Eye (tissue), 1 donor: ENCODE data around the gene ASPSCR1.
"Not testable (repeated sequence)": the region's sequence is repeated elsewhere in the genome, so short reads cannot be mapped to it uniquely, and the experiment has no call there.

ENCODE experiments used
- DNase-seq: peaks from one replicate; pipeline ENCODE4 v3.0.0-alpha.2; 2015

ASPSCR1 gene

DNA sequence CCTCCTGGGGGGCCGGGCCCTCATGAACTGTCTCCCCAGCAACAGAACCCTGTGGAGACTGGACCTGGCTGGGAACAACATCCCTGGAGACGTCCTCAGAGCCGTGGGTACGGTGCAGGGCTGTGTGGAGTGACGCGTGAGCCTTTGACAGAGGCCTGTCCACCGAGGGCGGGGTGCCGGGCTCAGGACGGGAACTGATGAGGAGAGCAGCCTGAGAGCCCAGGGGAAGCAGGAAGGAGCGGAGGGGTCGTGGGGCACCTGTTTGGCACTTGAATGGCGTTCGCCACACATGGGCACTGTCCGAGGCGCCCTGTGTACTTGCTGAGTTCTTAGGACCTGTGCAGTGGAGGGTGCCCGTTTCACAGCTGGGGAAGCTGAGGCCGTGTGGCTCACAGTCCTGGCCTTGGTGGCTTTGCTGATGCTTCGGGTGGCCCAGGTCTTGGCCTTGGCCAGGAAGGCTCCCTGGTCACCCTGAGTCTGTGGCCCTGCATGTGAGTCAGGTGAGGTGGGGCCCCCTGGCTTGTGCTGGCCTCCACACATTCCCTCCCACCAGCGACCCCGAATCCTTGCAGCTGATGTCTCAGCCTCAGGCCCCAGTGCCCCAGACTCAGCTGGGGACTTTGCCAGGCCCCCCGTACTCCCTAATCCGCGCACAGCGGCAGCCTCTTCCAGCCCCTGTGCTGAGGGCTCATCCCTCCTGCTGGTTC is 48.1 kb downstream of the ASPSCR1 start:
- no peak for DNase-seq

DNA sequence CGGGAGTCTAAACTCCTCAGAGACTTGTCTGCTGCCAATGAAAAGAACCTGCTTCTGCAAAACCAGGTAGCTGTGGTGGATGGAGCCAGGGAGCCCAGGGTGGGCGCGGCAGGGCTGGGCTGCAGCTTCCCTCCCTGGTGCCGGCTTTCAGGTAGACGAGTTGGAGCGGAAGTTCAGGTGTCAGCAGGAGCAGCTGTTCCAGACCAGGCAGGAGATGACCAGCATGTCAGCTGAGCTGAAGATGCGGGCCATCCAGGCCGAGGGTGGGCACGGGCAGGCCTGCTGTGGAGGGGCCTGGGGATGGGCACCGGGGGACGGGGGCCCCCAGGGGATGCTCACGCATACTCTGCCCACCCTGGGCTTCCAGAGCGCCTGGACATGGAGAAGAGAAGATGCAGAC is 50.8 kb downstream of the ASPSCR1 start:
- no peak for DNase-seq

DNA sequence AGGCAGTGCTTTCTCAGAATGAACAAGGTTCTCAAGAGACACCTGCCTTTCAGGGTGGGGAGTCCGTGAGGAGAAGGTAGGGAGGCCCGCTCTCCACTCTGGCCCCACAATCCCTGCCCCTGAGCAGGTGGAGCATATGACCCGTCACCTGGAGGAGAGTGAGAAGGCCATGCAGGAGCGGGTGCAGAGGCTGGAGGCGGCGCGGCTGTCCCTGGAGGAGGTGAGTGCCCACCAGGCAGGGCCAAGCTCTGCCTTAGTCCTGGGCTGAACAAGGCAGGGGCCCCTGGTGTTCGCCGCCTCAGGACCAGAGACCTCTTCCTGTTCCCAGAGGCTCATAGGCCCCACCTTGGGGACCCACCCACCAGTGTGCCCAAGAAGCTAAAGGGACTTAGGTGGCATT is 51.5 kb downstream of the ASPSCR1 start:
- DNase-seq, result no peak

DNA sequence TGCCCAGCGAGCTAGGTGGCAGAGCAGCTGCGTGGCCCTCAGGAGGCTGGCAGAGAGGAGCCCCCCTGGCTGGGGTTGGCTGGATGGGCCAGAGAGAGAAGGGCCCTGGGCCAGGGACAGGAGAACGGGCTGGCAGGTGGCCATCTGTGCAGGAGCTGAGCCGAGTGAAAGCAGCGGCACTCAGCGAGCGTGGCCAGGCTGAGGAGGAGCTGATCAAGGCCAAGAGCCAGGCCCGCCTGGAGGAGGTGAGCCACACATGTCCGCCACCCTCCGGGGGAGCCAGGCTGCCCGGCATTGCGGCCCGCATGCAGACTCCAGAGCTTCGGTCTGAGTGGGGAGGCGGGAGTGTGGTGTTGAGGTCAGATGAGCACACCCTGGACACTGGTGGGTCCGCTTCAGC is 52.0 kb downstream of the ASPSCR1 start:
- no peak for DNase-seq

DNA sequence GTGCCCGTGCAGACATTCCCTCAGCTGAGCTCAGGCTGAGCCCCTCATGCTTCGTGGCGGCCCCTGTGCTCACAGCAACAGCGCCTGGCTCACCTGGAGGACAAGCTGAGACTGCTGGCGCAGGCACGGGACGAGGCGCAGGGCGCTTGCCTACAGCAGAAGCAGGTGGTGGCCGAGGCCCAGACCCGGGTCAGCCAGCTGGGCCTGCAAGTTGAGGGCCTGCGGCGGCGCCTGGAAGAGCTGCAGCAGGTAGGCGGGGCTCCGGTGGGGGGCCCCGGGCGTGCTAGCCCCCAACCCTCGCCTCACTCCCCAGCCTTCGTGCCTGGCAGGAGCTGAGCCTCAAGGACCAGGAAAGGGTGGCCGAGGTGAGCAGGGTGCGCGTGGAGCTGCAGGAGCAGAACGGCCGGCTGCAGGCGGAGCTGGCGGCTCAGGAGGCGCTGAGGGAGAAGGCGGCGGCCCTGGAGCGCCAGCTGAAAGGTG is 52.6 kb downstream of the ASPSCR1 start:
- no peak for DNase-seq

DNA sequence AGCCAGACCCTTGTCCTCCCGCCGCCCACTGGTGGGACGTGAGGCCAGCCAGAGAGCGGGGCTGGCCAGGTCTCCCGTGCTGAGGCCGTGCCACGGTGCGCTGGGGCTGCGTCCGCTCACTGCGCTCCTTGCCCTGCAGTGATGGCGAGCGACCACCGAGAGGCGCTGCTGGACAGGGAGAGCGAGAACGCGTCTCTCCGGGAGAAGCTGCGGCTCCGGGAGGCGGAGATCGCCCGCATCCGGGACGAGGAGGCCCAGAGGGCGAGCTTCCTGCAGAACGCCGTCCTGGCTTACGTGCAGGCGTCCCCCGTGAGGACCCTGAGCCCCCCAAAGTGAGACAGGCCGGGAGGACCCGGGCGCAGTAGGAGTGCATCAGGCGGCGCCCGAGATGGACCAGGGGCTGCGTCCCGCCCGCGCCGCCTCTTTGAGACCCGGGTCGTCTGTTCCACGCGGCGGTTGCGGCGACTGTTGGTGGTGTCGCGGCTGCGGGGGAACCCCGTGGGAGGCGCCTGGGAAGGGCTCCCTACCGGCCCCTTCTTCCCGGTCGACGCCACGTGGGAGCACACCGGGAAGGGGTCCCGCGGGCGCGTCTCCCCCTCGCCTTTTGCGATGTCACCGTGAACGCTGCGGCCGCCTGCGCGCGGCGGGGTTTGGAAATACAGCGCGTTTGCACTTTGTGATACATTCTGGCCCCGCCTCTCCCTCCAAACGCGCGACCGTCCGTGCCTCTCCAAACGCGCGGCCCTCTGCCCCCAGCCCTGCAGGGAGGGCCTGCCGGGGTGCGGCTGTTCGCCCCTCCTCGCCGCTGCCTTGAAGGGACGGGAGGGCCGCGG is 53.3 kb downstream of the ASPSCR1 start:
- peak; percentile 92 for DNase-seq

DNA sequence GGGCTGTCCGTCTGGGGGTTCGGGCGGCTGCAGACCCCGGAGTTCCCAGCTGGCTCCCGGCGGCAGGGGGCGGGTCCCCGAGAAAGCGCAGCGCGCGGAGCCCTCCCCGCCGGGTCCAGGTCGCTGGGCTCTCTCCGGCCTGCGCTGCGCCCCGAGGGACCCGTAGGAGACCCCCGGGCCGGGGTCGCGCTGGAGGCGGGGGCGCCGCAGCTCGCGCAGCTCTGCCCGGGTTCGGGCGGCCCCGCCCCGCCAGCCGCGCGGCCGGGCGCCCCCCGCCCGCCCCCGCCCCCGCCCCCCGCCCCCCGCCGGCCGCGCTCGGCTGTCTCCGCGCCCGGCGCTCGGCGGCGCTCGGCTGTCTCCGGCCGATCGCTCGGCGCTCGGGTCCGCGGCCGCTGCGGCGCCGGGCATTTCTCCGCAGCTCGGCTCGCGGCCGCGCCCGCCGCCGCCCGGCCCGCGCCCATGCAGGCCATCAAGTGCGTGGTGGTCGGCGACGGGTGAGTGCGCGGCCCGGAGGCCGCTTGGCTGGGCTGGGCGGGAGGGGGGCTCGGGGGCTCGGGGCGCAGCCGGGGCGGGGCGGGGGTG is 54.0 kb downstream of the ASPSCR1 start, which contains the start of gene RAC3:
TSS of gene RAC3 (plus strand) at position 376 of the 582 bp plus-strand sequence. CDS start at position 460, 84 bp downstream.
- peak; percentile 74 for DNase-seq

DNA sequence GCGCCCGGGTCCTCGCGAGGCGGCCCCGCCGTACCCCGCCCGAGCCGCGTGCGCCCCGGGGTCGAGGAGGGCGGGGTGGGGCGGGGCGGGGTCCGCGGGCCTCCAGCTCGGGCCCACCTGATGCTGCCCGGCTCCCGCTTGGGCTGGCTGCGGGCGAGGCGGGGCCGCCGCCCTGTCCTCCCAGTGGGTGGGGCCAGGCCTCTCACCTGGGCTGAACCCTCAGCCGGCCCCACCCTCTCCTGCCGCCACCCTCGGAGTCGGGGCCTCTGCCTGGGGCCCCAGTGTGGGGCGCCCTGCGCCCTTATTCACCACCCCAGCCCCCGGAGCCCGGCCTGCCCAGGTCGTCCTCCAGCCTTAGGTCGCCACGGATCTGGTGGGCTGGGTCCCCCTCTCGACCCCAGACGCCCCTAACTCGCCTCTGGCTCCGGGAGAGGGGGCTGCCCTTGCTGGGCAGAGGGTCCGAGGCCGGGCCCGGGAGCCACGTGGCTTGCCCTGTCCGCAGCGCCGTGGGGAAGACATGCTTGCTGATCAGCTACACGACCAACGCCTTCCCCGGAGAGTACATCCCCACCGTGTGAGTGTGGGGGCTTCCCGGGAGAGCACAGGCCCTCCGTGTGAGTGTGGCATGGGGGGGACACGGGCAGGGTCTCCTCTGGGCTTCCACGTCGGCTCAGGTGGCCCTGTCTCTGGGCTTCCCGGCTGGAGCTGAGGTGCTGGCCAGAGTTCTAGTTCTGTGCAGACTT is 54.6 kb downstream of the ASPSCR1 start:
- DNase-seq, result peak; percentile 26

DNA sequence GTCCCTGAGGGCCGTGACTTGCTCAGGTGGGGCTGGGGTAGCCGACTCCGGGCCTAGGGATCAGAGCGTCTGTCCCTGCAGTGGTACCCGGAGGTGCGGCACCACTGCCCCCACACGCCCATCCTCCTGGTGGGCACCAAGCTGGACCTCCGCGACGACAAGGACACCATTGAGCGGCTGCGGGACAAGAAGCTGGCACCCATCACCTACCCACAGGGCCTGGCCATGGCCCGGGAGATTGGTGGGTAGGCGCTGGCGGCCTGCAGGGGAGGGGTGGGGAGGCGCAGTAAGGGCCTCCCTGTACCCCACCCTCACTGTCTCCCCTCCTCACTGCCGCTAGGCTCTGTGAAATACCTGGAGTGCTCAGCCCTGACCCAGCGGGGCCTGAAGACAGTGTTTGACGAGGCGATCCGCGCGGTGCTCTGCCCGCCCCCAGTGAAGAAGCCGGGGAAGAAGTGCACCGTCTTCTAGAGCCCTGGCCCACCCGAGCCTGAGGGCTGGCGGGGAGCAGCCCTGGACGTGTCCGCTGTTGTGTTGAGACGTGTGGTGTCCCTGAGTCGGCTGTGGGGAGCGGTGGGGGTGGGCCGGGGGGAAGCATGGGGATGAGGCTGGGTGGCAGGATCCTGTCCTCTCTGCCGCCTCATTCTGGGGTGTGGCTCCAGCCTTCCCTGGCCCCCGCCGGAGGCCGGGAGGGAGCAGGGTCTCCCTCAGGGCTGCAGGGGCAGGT is 56.1 kb downstream of the ASPSCR1 start:
- no peak for DNase-seq

DNA sequence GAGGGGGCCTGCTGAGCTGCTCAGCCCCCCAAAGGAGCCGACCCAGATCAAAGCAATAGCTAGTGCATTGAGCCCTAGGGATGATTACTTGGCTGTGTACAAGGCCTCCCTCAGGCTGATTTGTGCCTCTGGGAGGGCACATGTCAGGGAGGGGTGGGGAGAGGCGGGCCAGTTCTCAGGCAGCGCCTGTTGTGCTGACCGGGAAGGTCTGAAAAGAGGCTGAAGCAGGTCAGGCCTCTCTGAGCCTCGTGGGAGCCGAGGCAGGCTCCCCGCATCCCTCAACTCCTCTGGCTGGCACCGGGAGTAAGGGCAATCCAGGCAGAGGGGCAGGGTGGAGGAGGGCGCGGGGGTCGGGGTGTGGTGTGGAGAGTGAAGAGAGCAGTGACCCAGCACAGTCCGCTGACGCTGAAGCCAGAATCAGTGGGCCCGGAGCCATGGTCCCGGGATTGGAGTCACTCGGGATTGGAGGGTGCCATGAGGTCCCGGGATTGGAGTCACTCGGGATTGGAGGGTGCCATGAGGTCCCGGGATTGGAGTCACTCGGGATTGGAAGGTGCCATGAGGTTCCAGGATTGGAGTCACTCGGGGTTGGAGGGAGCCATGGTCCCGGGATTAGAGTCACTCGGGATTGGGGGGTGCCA is 57.1 kb downstream of the ASPSCR1 start:
- no peak for DNase-seq

DNA sequence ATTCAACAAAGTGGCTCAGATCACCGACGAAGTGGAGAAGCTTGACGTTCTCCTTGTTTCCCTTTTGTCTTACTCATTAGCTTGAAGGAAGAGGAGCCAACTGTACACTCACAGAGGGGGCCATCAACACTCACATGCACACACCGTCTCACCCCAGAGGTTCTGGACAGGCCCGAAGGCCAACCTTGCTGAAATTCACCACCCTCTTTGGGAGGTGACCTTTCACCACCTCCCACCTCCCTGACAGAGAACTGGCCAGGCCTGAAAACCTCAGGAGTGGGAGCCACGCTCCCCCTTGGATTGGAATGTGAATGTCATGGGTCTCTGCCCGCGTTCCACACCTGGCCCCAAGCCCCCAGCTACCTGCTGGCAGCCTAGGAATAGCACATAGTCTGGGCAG is 58.1 kb downstream of the ASPSCR1 start:
- no peak for DNase-seq

DNA sequence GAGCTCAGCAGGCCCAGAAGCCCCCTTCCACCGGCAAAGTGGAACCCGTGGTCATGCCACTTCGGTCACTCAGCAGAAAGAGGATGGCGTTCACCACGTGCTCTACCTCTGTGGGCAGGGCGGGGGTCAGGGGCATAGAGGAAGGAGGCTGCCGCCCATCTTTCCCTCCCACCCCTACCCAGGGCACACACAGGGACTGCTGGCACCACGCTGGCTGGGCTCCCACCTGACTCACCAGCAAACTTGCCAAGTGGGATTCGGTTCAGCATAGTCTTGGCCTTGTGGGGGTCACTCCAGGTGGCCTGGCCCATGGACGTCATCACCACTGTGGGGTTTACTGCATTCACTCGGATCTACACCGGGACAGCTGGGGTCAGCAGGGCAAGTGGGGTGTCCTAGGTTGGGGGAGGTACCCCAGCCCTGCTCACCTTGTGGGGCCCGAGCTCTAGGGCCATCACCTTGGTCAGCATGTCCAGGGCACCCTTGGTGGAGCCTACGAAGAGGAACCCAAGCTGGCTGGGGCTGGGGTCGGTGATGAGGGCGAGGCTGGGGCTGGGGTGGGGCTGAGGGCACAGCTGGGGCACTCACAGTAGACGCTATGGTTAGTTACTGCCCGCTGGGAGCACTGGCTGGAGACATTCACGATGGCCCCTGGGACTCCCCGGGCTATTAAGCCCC is 58.7 kb downstream of the ASPSCR1 start:
- DNase-seq, result no peak

DNA sequence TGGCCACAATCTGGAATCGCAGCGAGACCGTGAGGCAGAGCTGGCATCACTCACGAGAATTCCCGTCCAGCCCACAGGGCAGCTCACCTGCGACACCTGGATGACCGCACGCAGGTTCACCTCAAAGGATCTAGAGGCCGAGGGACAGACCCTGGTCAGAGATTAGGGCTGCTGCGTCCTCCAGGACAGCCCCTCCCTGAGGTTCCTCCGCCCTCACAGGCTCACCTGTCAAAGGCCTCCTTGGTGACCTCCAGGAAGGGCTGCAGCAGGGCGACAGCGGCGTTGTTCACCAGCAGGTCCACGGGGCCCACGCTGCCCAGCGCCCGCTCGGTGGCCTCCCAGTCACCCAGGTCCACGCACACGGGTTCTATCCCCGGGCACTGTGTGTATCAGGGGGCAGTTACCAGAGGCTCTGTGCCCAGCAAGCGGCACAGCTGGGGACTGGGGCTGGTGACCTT is 59.2 kb downstream of the ASPSCR1 start:
- DNase-seq, result no peak

DNA sequence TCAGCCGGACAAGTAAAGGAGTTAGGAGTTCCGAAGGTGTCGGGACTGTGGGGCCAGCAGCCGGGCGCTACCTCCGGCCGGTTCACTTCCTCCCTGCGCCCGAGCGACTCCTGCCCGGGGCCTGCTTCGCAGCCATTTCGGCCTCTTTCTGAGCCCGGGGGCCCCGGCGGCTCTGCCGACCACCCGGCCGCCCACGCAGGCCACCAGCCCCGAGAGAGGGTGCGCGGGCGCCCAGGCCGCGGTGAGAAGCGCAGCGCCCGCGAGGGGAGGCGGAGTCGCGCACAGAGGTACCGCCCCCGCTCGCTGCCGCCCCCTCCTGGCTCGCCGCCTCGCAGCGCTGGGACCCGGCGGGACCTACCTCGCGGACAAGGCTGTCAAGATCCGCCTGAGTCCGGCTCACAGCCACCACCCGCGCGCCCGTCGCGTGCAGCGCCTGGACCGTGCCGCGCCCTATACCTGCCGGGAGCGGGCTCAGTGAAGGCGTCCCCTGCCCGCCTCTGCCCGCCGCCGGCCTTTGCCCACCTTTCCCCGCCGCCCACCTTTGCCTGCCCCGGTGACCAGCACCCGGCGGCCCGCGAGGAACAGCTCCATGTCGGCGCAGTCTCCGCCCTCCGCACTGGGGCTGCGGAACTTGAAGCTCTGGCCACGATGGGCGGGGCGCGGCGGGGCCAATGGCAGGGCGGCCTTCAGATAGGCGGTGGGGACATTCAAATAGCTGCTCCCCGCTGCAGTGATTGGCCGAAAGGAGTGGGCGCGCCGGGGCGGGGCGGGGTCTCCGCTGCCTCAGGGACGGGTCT is 59.9 kb downstream of the ASPSCR1 start, which contains the start of gene DCXR:
TSS of gene DCXR (minus strand) at position 606 of the 797 bp plus-strand sequence. CDS start at position 591, 15 bp downstream.
- DNase-seq, result peak; percentile 98

DNA sequence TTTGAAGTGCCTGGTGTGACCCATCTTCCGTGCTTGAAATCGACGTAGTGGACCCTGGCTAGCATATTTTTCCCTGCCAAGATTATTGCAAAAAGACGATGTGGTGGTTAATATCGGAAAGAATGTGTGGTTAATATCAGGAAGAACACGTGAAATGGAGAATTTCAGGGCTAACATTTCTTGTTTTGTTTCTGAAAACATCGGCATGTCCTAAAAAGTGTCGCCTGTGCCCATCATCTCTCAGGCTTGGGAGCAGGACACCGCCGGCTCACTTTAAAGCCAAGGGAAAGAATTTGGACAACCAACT is 60.4 kb downstream of the ASPSCR1 start:
- DNase-seq, result no peak

DNA sequence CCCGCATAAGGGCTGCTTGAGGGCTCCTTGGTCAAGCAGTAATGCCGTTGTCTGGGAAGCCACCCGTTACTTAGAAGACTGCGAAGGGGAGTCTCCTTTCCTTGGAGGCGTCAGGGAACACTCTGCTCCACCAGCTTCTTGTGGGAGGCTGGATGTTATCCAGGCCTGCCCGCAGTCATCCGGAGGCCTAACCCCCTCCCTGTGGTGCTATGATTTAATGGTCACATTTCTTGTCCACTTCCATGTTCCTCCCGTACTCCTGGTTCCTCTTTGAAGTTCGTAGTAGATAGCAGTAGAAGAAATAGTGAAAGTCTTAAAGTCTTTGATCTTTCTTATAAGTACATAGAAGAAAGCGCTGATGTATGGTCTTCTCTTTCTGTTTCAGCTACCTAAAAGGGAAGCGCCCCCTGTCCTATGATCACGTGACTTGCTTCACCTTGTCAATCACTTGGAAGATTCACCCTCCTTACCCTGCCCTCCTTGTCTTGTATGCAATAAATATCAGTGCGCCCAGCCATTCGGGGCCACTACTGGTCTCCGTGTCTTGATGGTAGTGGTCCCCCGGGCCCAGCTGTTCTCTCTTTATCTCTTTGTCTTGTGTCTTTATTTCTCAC is 61.5 kb downstream of the ASPSCR1 start:
- not testable (repeated sequence) for DNase-seq

DNA sequence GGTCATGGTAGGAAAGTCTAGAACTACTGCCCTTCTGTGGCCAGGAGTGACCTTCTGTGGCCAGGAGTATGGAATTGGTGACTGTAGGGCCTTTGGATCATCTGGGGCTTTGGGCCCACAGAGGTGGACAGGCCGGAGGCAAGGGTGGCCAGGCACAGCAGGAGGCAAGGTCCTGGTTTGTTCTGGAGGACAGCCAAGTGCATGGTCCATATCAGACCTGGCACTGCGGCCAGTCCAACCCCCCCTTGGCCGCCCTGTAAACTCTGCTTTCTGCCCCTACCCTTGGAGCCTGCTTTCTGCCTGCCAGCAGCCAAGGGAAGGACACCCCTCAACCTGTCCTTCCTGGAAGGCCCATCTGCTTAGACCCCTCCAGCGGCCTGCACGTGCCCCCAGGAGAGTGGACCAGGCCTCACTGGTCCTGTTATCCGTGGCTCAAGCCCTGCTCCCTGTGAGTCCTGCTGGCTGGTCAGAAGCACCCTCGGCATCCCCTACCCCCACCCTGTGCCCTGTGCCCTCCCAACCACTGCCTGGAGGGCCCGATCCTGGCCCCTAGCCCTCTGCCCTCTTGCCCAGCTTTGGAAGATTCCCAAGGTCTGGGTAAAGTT is 62.4 kb downstream of the ASPSCR1 start:
- no peak for DNase-seq

DNA sequence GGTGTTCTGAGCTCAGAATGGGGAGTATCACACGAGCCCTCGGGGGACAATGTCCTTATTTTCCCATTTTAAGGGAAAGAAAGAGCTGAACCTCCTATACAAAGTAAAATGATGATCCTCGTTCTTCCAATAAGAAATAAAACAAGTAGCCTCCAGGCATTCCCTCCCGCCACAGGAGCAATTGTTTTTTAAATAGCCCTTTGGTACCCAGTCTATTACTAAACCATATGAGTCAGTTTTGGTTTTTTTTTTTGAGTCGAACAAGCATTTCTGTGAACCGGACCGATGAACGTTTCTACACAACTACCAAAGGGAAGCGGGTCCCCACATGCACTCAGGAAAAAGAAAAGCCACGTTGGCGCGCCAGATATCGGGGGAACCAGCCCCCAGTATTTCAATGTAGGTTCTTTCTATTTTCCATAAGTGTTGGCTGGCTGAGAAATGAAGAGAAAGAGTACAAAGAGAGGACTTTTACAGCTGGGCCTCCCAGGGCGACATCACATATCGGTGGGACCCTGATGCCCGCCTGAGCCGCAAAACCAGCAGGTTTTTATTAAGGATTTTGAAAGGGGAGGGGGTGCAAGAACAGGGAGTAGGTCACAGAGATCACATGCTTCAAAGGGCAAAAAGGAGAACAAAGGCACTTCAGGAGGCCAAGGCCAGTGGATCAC is 63.9 kb downstream of the ASPSCR1 start:
- no peak for DNase-seq

DNA sequence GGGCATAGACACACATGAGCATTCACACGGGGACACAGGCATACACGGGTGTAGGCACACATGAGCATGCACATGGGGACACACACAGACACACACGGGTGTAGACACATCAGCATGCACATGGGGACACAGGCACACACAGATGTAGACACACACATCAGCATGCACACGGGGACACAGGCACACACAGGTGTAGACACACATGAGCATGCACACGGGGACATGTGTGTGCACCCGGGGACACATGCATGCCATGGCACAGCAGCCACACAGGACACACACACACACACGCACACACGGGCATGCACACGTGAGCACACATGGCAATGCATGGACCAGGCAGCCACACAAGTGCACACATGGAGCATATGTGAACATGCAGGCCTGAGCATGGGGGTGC is 65.2 kb downstream of the ASPSCR1 start:
- DNase-seq, result no peak
